Epidermal melanocyte (primary cell): ENCODE data around the gene IQSEC1.

Source experiments
- DNase-seq: peaks from one replicate; pipeline ENCODE4 v3.0.0; 2011; ENCODE audit warnings: low spot score; ENCODE audit not compliant: insufficient read length

IQSEC1 gene

DNA sequence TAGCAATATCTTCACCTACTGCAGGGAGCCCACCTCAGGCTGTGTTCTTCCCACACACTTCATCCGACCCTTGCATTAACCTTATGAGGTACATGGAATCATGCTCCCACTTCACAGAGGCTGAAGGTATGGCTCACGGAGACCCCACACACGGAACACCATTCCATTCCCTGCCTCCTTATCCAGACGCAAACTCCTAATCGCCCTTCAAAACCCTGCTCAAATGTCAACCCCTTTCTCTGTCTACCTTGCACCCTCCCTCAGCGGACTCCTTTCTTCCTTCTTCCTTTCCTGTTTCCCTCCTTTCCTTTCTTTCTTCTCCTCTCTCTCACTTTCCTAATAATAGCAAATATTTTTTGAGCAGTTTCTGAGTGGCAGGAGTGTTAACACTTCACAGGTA is 23.8 kb downstream of the IQSEC1 start:
- DNase-seq: no peak

- DNase-seq: no peak
These were observed 25.7 kb downstream of the IQSEC1 start for GRCh38 chr3:13047296-13048165.

- DNase-seq: no peak
These were observed 26.5 kb downstream of the IQSEC1 start for GRCh38 chr3:13046569-13047274.

DNA sequence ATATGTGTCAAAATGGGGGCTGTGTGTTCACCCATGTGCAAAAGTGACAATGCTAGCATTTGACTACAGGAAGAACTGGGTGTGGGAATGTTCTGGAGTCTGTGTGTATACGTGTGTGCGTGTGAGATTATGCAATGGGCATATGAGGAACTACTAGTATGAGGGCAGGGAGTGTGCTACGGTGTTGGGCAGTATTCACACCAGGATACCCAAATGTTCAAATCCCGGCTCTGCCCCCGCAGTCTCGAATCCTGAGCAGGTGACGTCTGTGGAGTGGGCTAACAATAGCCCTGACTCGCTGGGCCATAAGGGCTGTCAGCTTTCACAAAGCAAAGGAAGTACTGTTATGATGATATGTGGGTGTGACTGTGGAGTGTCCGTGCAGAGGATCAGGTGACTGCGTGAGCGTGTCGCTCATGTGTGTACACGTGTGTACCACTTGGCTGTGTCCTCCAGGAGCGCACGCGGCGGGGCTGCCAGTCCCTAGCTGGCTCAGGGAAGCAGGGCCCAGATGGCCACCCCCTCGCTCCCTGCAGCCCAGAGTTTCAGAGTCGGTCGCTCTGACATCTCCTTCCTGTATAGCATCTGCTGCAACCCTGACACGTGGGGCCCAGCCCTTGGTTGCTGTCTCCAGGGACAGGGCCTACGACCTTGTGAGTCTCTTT is 27.2 kb downstream of the IQSEC1 start:
- DNase-seq: no peak

DNA sequence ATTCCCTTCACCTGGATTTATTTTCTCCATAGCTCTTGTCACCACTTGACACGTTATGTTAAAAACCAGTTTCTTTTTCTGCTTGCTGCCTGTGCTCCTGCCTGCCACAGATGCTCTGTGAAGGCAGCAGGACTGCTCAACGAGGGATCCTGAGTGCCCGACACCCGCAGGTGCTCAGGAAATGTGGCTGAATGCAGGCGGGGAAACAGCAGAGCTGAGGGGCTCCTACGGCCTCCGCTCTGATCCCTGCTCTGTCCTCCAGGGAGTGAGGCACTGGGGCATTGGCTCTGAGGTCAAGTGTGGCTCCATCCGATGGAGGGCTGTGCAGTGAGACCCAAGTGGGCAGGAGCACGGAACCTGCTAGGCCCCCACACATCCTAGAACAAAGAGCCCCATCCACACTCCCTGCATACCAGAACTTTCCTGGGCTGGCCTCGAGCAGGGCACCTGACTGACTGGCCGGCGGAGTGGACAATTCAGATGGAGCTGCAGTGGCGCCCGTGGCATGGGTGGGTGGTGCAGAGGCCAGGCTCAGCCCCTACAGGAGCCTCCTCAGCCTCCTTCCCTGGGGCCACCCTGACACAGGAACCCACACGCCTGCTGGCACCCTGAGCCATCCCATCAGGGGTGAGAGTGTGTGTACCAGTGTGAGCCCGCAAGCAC is 27.9 kb downstream of the IQSEC1 start:
- no peak for DNase-seq

- no peak for DNase-seq
These were observed 28.6 kb downstream of the IQSEC1 start for GRCh38 chr3:13044496-13045240.

GRCh38 chr3:13043656-13044055 is 29.6 kb downstream of the IQSEC1 start:
- DNase-seq: no peak

DNA sequence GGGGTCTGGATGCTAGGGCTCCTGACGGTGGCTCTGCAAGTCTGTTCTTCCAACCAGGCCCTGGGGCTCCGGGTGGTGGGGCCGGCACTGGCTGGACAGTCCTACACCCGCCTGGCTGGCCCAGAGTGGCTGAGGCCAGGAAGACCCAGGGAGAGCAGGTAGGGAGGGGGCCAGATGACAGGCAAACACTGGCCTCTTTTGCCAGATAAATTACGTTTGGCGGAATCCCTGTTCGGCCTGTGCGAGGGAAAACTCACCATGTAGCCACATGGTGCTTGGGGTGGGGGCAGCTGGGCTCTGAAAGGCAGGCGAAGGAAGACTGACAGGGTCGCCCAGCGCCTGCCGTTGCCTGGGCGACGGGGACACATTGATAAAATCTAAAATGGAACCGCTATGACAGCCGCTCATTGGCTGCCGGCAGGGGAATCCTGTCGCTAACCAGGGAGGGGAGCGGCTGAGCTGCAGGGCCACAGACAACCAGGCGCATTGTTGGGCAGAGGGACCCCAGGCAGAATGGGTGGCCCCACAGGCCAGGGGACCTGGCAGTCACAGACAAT is 30.4 kb downstream of the IQSEC1 start:
- DNase-seq: no peak

- no peak for DNase-seq
These were observed 31.0 kb downstream of the IQSEC1 start for GRCh38 chr3:13042127-13042701.

DNA sequence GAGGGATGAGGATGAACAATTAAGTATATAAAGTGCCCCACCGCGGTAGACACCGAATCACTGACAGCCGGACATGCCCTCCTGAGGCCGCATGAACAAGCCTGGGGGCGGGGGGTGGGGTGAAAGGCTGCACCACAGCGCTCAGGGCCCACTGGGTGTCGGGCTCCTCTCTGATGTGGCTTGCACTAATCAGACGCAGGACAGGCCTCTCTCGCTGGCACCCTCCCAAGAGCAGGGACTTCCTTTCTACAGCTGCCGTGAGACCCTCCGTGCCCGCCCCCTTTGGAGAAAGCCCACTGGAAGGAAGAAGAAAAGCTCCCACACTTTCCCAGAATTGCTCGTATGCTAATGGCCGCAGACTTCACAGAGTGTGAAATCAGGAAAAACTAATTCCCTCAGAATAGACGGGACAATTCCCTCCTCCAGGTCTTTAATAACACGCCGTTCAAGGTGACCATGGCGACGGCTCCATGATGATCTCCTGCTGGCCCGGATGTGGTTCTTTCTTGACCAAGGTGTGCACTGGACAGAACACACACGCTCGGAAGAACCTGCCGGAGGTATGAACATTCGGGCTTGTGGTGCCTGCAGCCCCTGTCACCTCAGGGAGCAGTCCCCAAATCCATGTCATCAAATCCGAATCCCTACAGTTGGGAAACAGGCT is 32.0 kb downstream of the IQSEC1 start:
- DNase-seq: no peak

DNA sequence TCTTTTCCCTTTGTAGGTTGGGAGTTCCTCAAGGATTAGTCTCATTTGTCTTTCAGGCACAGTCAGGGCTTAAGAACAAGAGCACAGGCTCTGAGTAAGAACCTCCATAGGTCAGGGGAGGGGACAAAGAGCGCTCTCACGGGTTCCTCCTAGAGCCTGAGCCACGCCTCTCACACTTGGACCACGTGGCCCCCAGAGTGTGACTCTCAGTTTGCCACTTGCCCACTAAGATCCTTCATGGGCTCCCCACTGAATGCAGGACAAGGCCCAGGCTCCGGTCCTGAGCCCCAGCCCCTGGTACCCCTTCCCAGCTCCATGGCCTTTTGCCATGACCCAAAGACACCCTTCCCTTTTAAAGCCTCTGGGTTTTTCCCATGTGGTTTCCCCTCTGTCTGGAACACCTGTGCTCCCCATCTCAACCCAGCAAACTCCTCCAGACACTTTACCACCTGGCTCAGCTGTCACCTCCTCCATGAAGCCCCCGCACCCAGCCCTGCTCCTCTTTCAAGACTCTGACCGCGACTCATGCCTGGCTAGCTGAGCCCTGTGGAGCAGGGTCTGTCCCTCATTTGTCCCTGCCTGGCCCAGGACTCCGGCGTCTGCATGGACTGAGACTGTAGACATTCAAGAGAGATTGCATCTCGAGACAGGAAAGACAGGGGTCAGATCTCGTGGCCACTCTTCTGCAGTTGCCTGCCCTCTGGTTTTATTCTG is 32.7 kb downstream of the IQSEC1 start:
- no peak for DNase-seq

DNA sequence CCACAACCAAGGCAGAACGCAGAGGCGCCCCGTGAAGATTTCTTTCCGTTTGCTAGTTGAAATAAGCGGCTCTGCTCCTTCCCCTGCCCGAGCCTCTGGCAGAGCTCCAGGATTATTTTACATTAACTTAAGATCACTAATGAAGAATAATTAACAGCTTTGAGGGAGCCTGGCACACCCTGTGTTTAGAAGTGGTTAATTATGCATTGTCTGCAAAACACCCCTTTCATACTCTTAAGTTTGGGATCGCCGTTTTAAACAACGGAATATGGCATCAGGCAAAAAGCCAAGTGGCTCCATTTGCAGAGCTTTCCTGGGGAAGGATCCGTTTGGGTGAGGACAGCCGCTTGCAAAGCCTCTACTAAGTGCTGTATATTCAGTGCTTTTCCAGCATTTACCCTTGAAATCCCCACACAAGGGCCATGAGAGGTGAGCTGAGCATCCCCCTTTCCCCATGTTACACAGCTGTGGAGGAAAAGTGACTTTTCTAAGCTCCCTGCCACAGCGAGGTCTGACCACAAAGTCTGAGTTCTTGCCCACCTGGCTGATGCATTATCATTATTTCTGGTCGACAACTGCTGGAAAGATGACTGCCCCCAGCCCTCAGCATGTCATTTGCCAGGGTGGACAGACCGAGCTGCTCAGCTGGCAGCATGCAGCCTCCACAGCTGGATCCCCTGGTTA is 33.9 kb downstream of the IQSEC1 start:
- DNase-seq: no peak

DNA sequence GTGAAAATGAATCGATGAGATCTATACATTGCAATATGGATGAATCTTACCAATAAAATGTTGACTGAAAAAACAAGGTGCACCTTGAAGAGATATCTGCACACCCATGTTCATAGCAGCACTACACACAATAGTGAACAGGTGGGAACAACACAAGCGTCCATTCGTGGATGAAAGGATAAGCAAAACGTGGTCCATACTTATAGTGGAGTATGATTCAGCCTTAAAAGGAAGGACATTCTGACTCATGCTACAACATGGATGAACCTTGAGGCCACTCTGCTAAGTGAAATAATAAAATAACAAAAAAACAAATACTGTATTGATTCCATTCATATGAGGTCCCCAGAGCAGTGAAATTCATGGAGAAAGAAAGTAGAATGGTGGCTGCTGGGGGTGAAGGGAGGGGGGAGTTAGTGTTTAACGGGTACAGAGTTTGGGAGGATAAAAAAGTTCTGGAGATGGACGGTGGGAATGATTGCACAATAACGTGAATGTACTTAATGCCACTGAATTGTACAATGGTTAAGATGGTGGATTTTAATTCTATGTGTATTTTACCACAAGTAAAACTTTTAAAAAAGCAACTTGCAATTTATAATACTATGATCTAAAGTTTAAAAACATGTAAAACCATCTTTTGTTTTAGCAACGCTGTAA is 35.6 kb downstream of the IQSEC1 start:
- DNase-seq: no peak

DNA sequence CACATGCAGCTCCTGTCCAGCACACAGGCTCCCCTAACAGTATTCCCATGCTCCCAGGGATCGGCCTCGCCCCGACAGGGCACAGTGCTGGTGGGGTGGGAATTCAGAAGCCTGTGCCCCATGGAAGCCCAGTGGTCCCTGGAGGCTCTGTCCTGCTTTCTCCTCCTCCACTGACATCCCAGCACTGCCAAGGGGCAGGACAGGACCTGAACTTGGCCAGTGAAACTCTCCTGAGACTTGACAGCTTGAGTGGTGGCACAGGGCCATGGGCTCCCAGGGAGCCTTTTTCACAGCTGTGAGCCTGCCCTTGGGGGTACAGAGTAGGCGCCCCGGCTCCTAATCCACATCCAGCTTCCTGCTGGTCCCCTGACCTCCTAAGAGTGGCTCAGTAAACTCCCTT is 38.4 kb downstream of the IQSEC1 start:
- DNase-seq: no peak

- DNase-seq: no peak
These were observed 39.0 kb downstream of the IQSEC1 start for GRCh38 chr3:13034109-13034800.

DNA sequence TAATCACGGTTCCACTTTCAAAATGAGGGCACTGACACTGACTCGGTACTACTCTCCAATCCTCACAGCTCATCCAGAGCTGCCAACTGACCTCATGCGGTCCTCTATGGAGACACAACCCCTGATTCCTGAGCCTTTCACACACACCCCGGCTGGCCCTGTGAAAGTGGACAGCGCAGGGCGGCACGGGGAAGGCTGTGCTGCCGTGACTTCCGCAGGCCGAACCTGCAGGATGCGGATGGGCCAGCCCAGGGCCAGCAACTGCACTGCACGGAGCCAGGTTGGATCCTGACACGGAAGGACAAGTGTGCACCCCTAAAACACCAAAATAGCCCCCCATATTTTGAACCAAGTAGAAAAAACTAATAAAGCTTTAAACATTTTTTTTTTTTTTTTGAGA is 41.0 kb downstream of the IQSEC1 start:
- no peak for DNase-seq

- DNase-seq: no peak
These were observed 41.6 kb downstream of the IQSEC1 start for GRCh38 chr3:13031621-13032020.
